ENCODE measurements around the gene UNKL. TPM values are rescaled to one million over a fixed set of nuclear protein-coding genes. Genes with fewer than 3 reads are reported as not detected.

UNKL gene
- total RNA-seq, 2 experiments from 2014 or later = 19.6 to 24.9 TPM

DNA sequence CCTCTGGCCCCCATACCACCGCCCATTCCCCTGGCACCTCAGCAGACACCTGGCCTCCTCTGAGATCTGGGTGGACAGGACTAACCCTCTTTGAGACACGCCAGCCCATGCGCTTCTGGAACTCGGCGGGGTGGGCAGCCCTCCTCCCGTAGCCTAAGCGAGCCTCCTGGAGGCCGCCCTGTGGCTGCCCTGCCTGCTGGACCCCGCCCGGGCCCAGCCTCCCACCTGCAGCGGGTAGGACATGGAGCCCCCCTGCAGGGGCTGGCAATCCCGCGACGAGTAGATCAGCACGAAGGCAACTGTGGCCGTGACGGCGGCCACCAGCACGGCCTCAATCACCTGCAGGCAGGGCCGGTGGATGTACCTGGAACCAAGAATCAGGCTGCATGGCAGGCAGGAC is 38.0 kb upstream of the UNKL start:
- Mint-ChIP-seq H3K27ac (no peak overlapping the region), H3K36me3 (ENCODE audit: low read depth) (peaks cover 4% of the 10 kb centered on the region), H3K27me3 (ENCODE audit: low read depth) (no peaks in the 10 kb centered on the region), H3K4me1 (ENCODE audit: low read depth) (no peaks in the 10 kb centered on the region), H3K4me3 (no peak overlapping the region), H3K9me3 (ENCODE audit: insufficient read depth) (no peaks in the 10 kb centered on the region)
- ChIA-PET POLR2A (no interaction called here), CTCF (no interaction called here)
- DNase-seq = no peak
- no peak for ATAC-seq

DNA sequence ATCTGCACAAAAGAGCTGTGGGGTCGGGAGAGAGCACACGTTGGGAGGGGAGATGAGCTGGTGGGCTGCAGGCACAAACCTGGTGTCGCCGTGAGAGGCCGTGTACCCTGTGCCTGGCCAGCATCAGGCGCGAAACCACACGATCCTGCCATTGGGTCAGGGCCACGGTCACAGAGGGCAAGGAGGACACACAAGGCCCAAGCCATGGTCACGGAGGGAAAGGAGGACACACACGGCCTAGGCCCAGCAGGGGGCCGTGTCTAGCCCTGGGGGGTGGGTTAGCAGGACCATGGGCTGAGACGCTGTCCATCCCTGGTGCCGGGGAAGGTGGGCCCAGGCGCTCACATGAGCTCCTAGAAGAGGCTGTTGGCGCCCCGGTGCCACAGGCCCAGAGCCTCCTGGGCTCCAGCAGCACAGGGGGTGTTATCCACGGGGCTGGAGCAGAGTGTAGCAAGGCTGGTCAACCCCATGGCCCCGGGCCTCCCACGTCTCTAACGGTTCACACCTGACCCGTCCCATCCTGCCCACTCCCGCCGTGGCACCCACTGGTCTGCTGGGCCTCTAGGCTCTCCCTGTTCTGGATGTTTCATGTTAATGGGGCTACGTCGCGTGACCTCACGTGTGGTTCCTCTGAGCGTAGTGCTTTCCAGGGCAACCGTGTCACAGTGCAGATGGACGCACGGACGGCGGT is 37.3 kb upstream of the UNKL start:
- no peak overlapping the region for H3K4me3 Mint-ChIP-seq
- ChIA-PET POLR2A (no interaction called here), CTCF (no interaction called here)
- no peaks in the 10 kb centered on the region for H3K4me1 Mint-ChIP-seq (ENCODE audit: low read depth)
- H3K36me3 Mint-ChIP-seq (ENCODE audit: low read depth) = peaks cover 4% of the 10 kb centered on the region
- no peaks in the 10 kb centered on the region for H3K9me3 Mint-ChIP-seq (ENCODE audit: insufficient read depth)
- H3K27ac Mint-ChIP-seq = peak overlapping the region; percentile 34
- DNase-seq (no peak), ATAC-seq (no peak)
- H3K27me3 Mint-ChIP-seq (ENCODE audit: low read depth) = no peaks in the 10 kb centered on the region

DNA sequence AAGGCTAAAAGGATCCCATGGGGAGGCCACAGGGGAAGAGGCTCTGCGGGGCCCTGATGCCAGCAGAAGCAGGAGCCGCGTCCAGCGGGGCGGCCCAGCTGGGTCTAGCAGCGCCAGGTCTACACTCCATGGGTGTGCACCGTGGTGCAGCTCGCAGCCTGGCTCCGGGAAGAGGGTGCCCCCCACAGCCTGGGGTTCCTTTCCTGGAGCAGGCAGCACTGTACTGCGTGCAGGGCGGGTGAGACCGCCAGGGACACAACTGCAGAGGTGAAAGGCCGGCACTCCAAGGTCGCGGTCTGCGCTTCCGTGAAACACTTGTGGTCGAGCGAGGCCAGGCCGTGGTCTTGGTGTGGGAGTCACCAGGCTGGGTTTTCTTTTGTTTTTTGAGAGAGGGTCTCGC is 36.3 kb upstream of the UNKL start:
- ChIA-PET POLR2A (no interaction called here), CTCF (no interaction called here)
- no peak overlapping the region for H3K4me3 Mint-ChIP-seq
- DNase-seq (no peak), ATAC-seq (no peak)
- H3K36me3 Mint-ChIP-seq (ENCODE audit: low read depth) = peaks cover 4% of the 10 kb centered on the region
- no peak overlapping the region for H3K27ac Mint-ChIP-seq
- H3K4me1 Mint-ChIP-seq (ENCODE audit: low read depth) = no peaks in the 10 kb centered on the region
- no peaks in the 10 kb centered on the region for H3K27me3 Mint-ChIP-seq (ENCODE audit: low read depth)
- H3K9me3 Mint-ChIP-seq (ENCODE audit: insufficient read depth) = no peaks in the 10 kb centered on the region

DNA sequence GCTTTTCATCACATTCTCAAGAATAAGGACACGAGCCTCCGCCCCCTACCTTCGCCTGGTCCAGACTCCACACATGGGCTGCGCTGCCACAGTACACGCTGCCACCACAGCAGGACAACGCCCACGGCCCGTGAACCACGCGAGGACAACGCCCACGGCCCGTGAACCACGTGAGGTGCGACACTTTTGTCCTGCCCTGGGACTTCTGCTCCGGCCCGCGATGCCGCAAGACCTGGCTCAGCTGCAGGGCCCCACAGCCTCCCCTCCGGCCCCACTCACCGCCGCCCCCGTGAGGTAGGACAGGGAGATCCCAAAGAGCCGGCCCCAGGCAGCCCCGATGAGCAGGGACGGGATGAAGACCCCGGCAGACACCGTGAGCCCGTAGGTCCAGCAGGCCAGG is 35.7 kb upstream of the UNKL start:
- DNase-seq (no peak), ATAC-seq (no peak)
- H3K36me3 Mint-ChIP-seq (ENCODE audit: low read depth) = peaks cover 4% of the 10 kb centered on the region
- ChIA-PET CTCF (no interaction called here), POLR2A (no interaction called here)
- no peaks in the 10 kb centered on the region for H3K27me3 Mint-ChIP-seq (ENCODE audit: low read depth)
- no peaks in the 10 kb centered on the region for H3K9me3 Mint-ChIP-seq (ENCODE audit: insufficient read depth)
- H3K4me1 Mint-ChIP-seq (ENCODE audit: low read depth) = no peaks in the 10 kb centered on the region
- no peak overlapping the region for H3K4me3 Mint-ChIP-seq
- H3K27ac Mint-ChIP-seq = no peak overlapping the region

- H3K27me3 Mint-ChIP-seq (ENCODE audit: low read depth) = no peaks in the 10 kb centered on the region
- CTCF ChIA-PET = no interaction called here
- H3K4me1 Mint-ChIP-seq (ENCODE audit: low read depth) = no peaks in the 10 kb centered on the region
- ATAC-seq = no peak
- DNase-seq = no peak
- no peak overlapping the region for H3K4me3 Mint-ChIP-seq
- no peak overlapping the region for H3K27ac Mint-ChIP-seq
- peaks cover 4% of the 10 kb centered on the region for H3K36me3 Mint-ChIP-seq (ENCODE audit: low read depth)
- POLR2A ChIA-PET = no interaction called here
- H3K9me3 Mint-ChIP-seq (ENCODE audit: insufficient read depth) = no peaks in the 10 kb centered on the region
Observed at GRCh38 chr16:1449201-1449788, 34.8 kb upstream of the UNKL start.

GRCh38 chr16:1448536-1449116 is 34.1 kb upstream of the UNKL start:
- Mint-ChIP-seq H3K36me3 (ENCODE audit: low read depth) (peaks cover 4% of the 10 kb centered on the region), H3K4me3 (no peak overlapping the region), H3K27me3 (ENCODE audit: low read depth) (no peaks in the 10 kb centered on the region), H3K27ac (no peak overlapping the region), H3K9me3 (ENCODE audit: insufficient read depth) (no peaks in the 10 kb centered on the region), H3K4me1 (ENCODE audit: low read depth) (no peaks in the 10 kb centered on the region)
- POLR2A ChIA-PET = no interaction called here
- DNase-seq (no peak), ATAC-seq (no peak)
- CTCF ChIA-PET = no interaction called here

DNA sequence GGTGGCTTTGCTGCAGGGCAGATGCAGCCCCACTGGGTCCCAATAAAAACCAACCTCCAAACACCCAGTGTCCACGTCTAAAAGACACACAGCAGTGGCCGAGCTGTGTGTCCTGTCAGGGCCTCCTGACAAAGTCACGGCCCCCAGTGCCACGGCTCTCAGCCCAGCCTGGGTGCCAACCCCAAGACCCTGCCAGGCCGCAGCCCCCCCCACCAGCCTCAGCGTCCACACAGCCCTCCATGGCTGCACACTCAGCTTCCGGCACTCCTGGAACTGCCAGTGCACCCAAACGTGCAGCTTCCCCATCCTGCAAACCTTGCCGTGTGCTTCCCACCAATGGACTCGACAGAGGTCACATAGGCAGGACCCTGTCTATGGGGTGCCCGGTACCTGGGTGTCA is 33.5 kb upstream of the UNKL start:
- no peak for DNase-seq

GRCh38 chr16:1446296-1447080 is 32.0 kb upstream of the UNKL start:
- Mint-ChIP-seq H3K36me3 (ENCODE audit: low read depth) (peaks cover 2% of the 10 kb centered on the region), H3K4me3 (no peak overlapping the region), H3K27me3 (ENCODE audit: low read depth) (no peaks in the 10 kb centered on the region), H3K4me1 (ENCODE audit: low read depth) (no peaks in the 10 kb centered on the region), H3K9me3 (ENCODE audit: insufficient read depth) (no peaks in the 10 kb centered on the region), H3K27ac (no peak overlapping the region)
- no peak for ATAC-seq
- no peak for DNase-seq
- ChIA-PET POLR2A (interaction anchor here (0.8 kb wide), 1 partner anchor 29 kb away, joined by 3 read pairs; no protein-coding TSS in a partner anchor), CTCF (no interaction called here)

More for the DNA sequence above, 33.5 kb upstream of the UNKL start:
- Mint-ChIP-seq H3K4me3 (no peak overlapping the region), H3K9me3 (ENCODE audit: insufficient read depth) (no peaks in the 10 kb centered on the region), H3K4me1 (ENCODE audit: low read depth) (no peaks in the 10 kb centered on the region), H3K27me3 (ENCODE audit: low read depth) (no peaks in the 10 kb centered on the region), H3K36me3 (ENCODE audit: low read depth) (peaks cover 3% of the 10 kb centered on the region), H3K27ac (no peak overlapping the region)
- ATAC-seq = no peak
- ChIA-PET POLR2A (no interaction called here), CTCF (no interaction called here)

GRCh38 chr16:1445518-1446203 is 31.2 kb upstream of the UNKL start:
- Mint-ChIP-seq H3K9me3 (ENCODE audit: insufficient read depth) (no peaks in the 10 kb centered on the region), H3K4me1 (ENCODE audit: low read depth) (no peaks in the 10 kb centered on the region), H3K27me3 (ENCODE audit: low read depth) (no peaks in the 10 kb centered on the region), H3K36me3 (ENCODE audit: low read depth) (no peaks in the 10 kb centered on the region), H3K27ac (no peak overlapping the region), H3K4me3 (no peak overlapping the region)
- POLR2A ChIA-PET = interaction anchor here (0.8 kb wide), 1 partner anchor 30 kb away, joined by 3 read pairs; no protein-coding TSS in a partner anchor
- DNase-seq (no peak), ATAC-seq (no peak)
- CTCF ChIA-PET = no interaction called here

- H3K9me3 Mint-ChIP-seq (ENCODE audit: insufficient read depth) = no peaks in the 10 kb centered on the region
- CTCF ChIA-PET = no interaction called here
- ATAC-seq (no peak), DNase-seq (no peak)
- H3K36me3 Mint-ChIP-seq (ENCODE audit: low read depth) = no peaks in the 10 kb centered on the region
- no peak overlapping the region for H3K27ac Mint-ChIP-seq
- no peaks in the 10 kb centered on the region for H3K4me1 Mint-ChIP-seq (ENCODE audit: low read depth)
- H3K27me3 Mint-ChIP-seq (ENCODE audit: low read depth) = no peaks in the 10 kb centered on the region
- H3K4me3 Mint-ChIP-seq = no peak overlapping the region
- POLR2A ChIA-PET = interaction anchor here (0.8 kb wide), 1 partner anchor 31 kb away, joined by 3 read pairs; no protein-coding TSS in a partner anchor
Observed at GRCh38 chr16:1444730-1445517, 30.4 kb upstream of the UNKL start.

DNA sequence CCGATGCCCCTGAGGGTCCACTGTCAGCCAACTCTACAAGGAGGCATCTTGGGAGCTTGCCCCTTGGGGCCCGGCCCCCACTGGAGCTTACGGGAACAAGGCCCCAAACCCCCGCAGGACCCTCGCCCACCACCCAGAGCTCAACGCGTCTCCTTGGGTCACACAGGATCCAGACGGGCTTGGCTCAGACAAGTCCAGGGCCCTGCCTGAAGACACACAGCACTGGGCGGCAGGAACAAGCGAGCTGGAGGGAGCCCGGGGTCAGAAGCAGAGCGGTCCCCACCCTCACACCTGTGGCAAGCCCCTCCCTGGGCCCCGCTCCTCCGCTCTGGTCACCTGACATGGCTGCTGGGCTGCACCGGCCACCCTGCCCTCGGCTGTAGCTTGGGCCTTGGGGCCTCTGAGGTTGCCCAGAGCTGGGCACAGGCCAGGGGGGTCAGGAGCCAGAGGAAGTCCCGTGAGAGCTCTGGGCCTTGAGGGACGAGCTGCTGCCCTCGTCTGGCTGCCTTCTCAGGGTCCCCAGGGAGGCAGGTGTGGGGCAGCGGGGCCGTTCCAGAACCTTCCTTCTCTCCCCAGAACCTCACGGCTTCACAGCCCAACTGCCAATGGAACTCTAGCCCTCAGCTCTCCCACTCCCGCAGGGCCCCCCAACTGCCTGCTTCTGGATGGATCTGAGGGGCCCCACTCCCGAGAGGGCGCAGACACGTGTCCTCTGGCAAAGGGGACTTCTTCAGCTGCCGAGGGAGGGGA is 29.7 kb upstream of the UNKL start, which contains the start of gene CCDC154:
TSS of gene CCDC154 (minus strand) at position 577 of the 750 bp plus-strand sequence. CDS start at position 343, 234 bp downstream.
- ChIA-PET CTCF (no interaction called here), POLR2A (interaction anchor here (1.1 kb wide), 1 partner anchor 23 kb away, joined by 4 read pairs; the partner anchor contains the start of gene UQCC4)
- DNase-seq (no peak), ATAC-seq (no peak)
- no peaks in the 10 kb centered on the region for H3K36me3 Mint-ChIP-seq (ENCODE audit: low read depth)
- H3K27ac Mint-ChIP-seq = no peak within 1 kb of the TSS
- H3K4me1 Mint-ChIP-seq (ENCODE audit: low read depth) = no peaks in the 10 kb centered on the region
- H3K4me3 Mint-ChIP-seq = no peak within 1 kb of the TSS
- H3K27me3 Mint-ChIP-seq (ENCODE audit: low read depth) = no peaks in the 10 kb centered on the region
- H3K9me3 Mint-ChIP-seq (ENCODE audit: insufficient read depth) = no peaks in the 10 kb centered on the region
